RPMI8226 (cell line): Measurements from ENCODE around the gene HSF2BP.
"Not testable (repeated sequence)": the region's sequence is repeated elsewhere in the genome, so short reads cannot be mapped to it uniquely, and the experiment has no call there.

Experiments
- DNase-seq: peaks from one replicate; pipeline ENCODE4 v3.0.0-alpha.2; 2015

Gene HSF2BP

GRCh38 chr21:43596616-43597015 is 62.7 kb downstream of the HSF2BP start:
- DNase-seq: no peak

GRCh38 chr21:43595769-43596168 is 63.5 kb downstream of the HSF2BP start:
- not testable (repeated sequence) for DNase-seq

- no peak for DNase-seq
Observed at GRCh38 chr21:43593078-43593477, 66.2 kb downstream of the HSF2BP start.

- no peak for DNase-seq
Observed at GRCh38 chr21:43591571-43591970, 67.7 kb downstream of the HSF2BP start.

- no peak for DNase-seq
Observed at GRCh38 chr21:43590194-43590593, 69.1 kb downstream of the HSF2BP start.

- DNase-seq: no peak
Observed at GRCh38 chr21:43588957-43589356, 70.3 kb downstream of the HSF2BP start.

- no peak for DNase-seq
Observed at GRCh38 chr21:43585924-43586413, 73.3 kb downstream of the HSF2BP start.

- no peak for DNase-seq
Observed at GRCh38 chr21:43585514-43585913, 73.8 kb downstream of the HSF2BP start.

- DNase-seq: no peak
Observed at GRCh38 chr21:43581453-43581852, 77.8 kb downstream of the HSF2BP start.

- no peak for DNase-seq
Observed at GRCh38 chr21:43578677-43579303, 80.5 kb downstream of the HSF2BP start.

GRCh38 chr21:43575473-43575844 is 83.8 kb downstream of the HSF2BP start:
- no peak for DNase-seq

GRCh38 chr21:43574741-43575472 is 84.4 kb downstream of the HSF2BP start:
- DNase-seq: no peak

- no peak for DNase-seq
Observed at GRCh38 chr21:43573921-43574320, 85.4 kb downstream of the HSF2BP start.

- DNase-seq: no peak
Observed at GRCh38 chr21:43572446-43572845, 86.8 kb downstream of the HSF2BP start.

- DNase-seq: no peak
Observed at GRCh38 chr21:43571976-43572375, 87.3 kb downstream of the HSF2BP start.

- DNase-seq: not testable (repeated sequence)
Observed at GRCh38 chr21:43570195-43570594, 89.1 kb downstream of the HSF2BP start.

GRCh38 chr21:43562451-43562850 is 96.8 kb downstream of the HSF2BP start:
- not testable (repeated sequence) for DNase-seq

- DNase-seq: not testable (repeated sequence)
Observed at GRCh38 chr21:43540561-43540960, 118.7 kb downstream of the HSF2BP start.

- DNase-seq: not testable (repeated sequence)
Observed at GRCh38 chr21:43522495-43523131, 136.7 kb downstream of the HSF2BP start.

GRCh38 chr21:43517701-43518100 is 141.6 kb downstream of the HSF2BP start:
- DNase-seq: not testable (repeated sequence)

- not testable (repeated sequence) for DNase-seq
Observed at GRCh38 chr21:43516860-43517627, 142.2 kb downstream of the HSF2BP start.

GRCh38 chr21:43516295-43516847 is 142.9 kb downstream of the HSF2BP start:
- not testable (repeated sequence) for DNase-seq

- not testable (repeated sequence) for DNase-seq
Observed at GRCh38 chr21:43514834-43515233, 144.5 kb downstream of the HSF2BP start.
